HepG2 (cell line): ENCODE data around the gene ZNF500. TPM values are rescaled to one million over a fixed set of nuclear protein-coding genes. Genes with fewer than 3 reads are reported as not detected.

ENCODE experiments used
- DPF2 ChIP-seq: sonication (generic); formaldehyde crosslinking; IDR thresholded peaks from 2 replicates; pipeline ENCODE4 v1.4.0; 2020; ENCODE audit warnings: mild to moderate bottlenecking, low read depth, missing genetic modification reagents, borderline replicate concordance
- DR1 ChIP-seq: sonication (generic); formaldehyde crosslinking; IDR thresholded peaks from 2 replicates; pipeline ENCODE4 v1.8.0; 2021; ENCODE audit warnings: mild to moderate bottlenecking, missing genetic modification reagents, inconsistent platforms
- GABPA ChIP-seq, 2 experiments: IDR thresholded peaks; 2 replicates each; pipeline ENCODE4 v1.6.1; 2011 to 2016; ENCODE audit warnings: low read depth in 2 of 2, low read length in 1 of 2, missing biosample characterization in 1 of 2, missing genetic modification characterization in 1 of 2
- IRF2 ChIP-seq: IDR thresholded peaks from 2 replicates; pipeline ENCODE4 v1.6.1; 2018; ENCODE audit warnings: missing genetic modification reagents, missing compliant biosample characterization
- MXD3 ChIP-seq: IDR thresholded peaks from 2 replicates; pipeline ENCODE4 v1.6.1; 2016; ENCODE audit warnings: mild to moderate bottlenecking, missing biosample characterization, missing genetic modification reagents
- NFRKB ChIP-seq: fragments of 450-650 bp; IDR thresholded peaks from 2 replicates; pipeline ENCODE4 v1.6.1; 2017
- PCBP2 ChIP-seq: fragments of 200-400 bp; formaldehyde crosslinking; optimal IDR thresholded peaks from 2 replicates; pipeline ENCODE3; 2018; ENCODE audit warnings: low read length, low read depth; ENCODE audit not compliant: poor library complexity, severe bottlenecking
- PHB2 ChIP-seq: fragments of 450-650 bp; IDR thresholded peaks from 2 replicates; pipeline ENCODE4 v1.6.1; 2018; ENCODE audit not compliant: partially characterized antibody
- RELA ChIP-seq: sonication (generic); formaldehyde crosslinking; IDR thresholded peaks from 2 replicates; pipeline ENCODE4 v1.4.0; 2020; ENCODE audit warnings: missing genetic modification reagents
- SMARCE1 ChIP-seq: fragments of 450-650 bp; IDR thresholded peaks from 2 replicates; pipeline ENCODE4 v1.6.1; 2017; ENCODE audit warnings: borderline replicate concordance
- SP2 ChIP-seq: sonication (generic); formaldehyde crosslinking; IDR thresholded peaks from 2 replicates; pipeline ENCODE4 v1.5.1; 2020; ENCODE audit warnings: mild to moderate bottlenecking, missing genetic modification reagents
- SRSF9 ChIP-seq: fragments of 200-400 bp; formaldehyde crosslinking; IDR thresholded peaks from 2 replicates; pipeline ENCODE4 v1.6.1; 2018; ENCODE audit warnings: borderline replicate concordance, mild to moderate bottlenecking, low read depth, low read length; ENCODE audit not compliant: insufficient read depth, poor library complexity, severe bottlenecking
- THAP11 ChIP-seq: IDR thresholded peaks from 2 replicates; pipeline ENCODE4 v1.6.1; 2016; ENCODE audit warnings: missing biosample characterization, missing genetic modification reagents
- ZBTB7B ChIP-seq: sonication (generic); formaldehyde crosslinking; IDR thresholded peaks from 2 replicates; pipeline ENCODE4 v1.4.0; 2020; ENCODE audit warnings: missing genetic modification reagents
- ZFP82 ChIP-seq: sonication (generic); formaldehyde crosslinking; IDR thresholded peaks from 2 replicates; pipeline ENCODE4 v1.5.1; 2020; ENCODE audit warnings: mild to moderate bottlenecking, missing genetic modification reagents, borderline replicate concordance
- ZFX ChIP-seq: sonication (generic); formaldehyde crosslinking; IDR thresholded peaks from 2 replicates; pipeline ENCODE4 v1.4.0; 2020; ENCODE audit warnings: mild to moderate bottlenecking, low read depth, missing genetic modification reagents, moderate library complexity
- ZNF143 ChIP-seq: sonication (generic); formaldehyde crosslinking; IDR thresholded peaks from 2 replicates; pipeline ENCODE4 v1.4.0; 2020; ENCODE audit warnings: missing genetic modification reagents
- ZNF44 ChIP-seq: sonication (generic); formaldehyde crosslinking; IDR thresholded peaks from 2 replicates; pipeline ENCODE4 v1.5.1; 2020; ENCODE audit warnings: mild to moderate bottlenecking, missing genetic modification reagents
- ZNF567 ChIP-seq: sonication (generic); formaldehyde crosslinking; IDR thresholded peaks from 2 replicates; pipeline ENCODE4 v1.8.1; 2023; ENCODE audit warnings: mild to moderate bottlenecking, missing genetic modification reagents, borderline replicate concordance
- ZNF572 ChIP-seq: sonication (generic); formaldehyde crosslinking; IDR thresholded peaks from 2 replicates; pipeline ENCODE4 v1.5.1; 2020; ENCODE audit warnings: mild to moderate bottlenecking, missing genetic modification reagents
- ZNF761 ChIP-seq: sonication (generic); formaldehyde crosslinking; conservative IDR thresholded peaks from 2 replicates; pipeline ENCODE4 v1.4.0; 2020; ENCODE audit warnings: mild to moderate bottlenecking, missing genetic modification reagents
- ZNF780A ChIP-seq: sonication (generic); formaldehyde crosslinking; IDR thresholded peaks from 2 replicates; pipeline ENCODE4 v1.8.0; 2022; ENCODE audit warnings: mild to moderate bottlenecking, missing genetic modification reagents, moderate library complexity
- polyA plus RNA-seq, 8 experiments: library from polyadenylated mRNA; depleted of rRNA in 3 of 8; stranded (reverse) in 7 of 8; unstranded in 1 of 8; fragments of >200 nt; fragmentation: Illumina TruSeq in 4 of 8; extraction: Trizol in 4 of 8; gene quantifications; 2 replicates each; pipeline versions ENCODE4 v1.2.1 to v1.2.3, GENCODE V29; 2011 to 2016; ENCODE audit warnings: low read depth in 4 of 8, missing spikeins in 1 of 8, mixed read lengths in 1 of 8; ENCODE audit not compliant: insufficient read depth in 1 of 8
- total RNA-seq, 5 experiments: library from RNA; depleted of rRNA; stranded (reverse); fragments of >200 nt; fragmentation: Illumina TruSeq; extraction: Trizol; gene quantifications; 2 replicates each; pipeline ENCODE4 v1.2.3, GENCODE V29; 2016; ENCODE audit warnings: low read depth in 1 of 5
- TF ChIP-seq, protein P1 (sequence below): sonication (generic); formaldehyde crosslinking; IDR thresholded peaks from 2 replicates; pipeline ENCODE4 v1.4.0; 2020; ENCODE audit warnings: low read depth, missing genetic modification reagents
- TF ChIP-seq, protein P2 (sequence below): sonication (generic); formaldehyde crosslinking; IDR thresholded peaks from 2 replicates; pipeline ENCODE4 v1.4.0; 2020; ENCODE audit warnings: missing genetic modification reagents

The ZNF500 gene
- total and polyA plus RNA-seq, 2 of the 13 experiments (the other 11 are each of a cell fraction or from before 2014, with no cell fraction given) = 6.1 to 12.2 TPM

DNA sequence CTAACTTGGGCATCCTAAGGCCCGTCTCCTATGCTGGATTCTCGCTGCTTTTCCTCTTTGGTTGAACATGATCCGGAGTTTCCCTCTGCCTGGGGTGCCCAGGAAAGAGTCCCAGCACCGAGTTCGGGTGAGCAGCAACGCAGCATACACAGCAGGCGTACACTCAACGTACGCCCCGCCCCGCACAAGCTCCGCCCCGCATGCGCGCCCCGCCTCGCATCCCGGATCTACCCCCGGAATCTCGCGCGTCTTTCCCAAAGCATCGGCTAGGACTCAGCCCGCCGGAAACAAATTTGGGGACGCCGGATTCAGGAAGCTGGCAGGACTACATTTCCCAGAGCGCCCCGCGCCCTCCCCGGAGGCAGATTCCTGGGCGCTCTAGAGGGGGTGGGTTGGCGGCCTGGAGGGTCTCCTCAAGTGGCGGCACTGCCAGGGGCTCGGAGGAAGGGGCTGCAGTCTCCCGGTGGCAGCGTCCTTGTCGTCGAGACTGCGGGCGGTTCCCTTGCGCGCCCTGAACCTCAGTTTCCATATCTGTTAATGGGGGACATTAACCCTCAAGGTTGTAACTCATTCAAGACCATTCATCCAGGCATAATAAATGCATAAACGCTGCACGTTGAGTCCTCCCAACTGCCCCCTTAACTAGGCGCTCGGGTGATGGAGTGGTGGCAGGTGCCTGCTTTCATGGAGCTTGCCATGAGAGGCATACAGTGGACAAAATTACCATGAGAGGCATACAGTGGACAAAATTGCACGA lies 1.8 kb upstream of the ZNF500 start (continued):
- TF ChIP-seq, protein P1, sequence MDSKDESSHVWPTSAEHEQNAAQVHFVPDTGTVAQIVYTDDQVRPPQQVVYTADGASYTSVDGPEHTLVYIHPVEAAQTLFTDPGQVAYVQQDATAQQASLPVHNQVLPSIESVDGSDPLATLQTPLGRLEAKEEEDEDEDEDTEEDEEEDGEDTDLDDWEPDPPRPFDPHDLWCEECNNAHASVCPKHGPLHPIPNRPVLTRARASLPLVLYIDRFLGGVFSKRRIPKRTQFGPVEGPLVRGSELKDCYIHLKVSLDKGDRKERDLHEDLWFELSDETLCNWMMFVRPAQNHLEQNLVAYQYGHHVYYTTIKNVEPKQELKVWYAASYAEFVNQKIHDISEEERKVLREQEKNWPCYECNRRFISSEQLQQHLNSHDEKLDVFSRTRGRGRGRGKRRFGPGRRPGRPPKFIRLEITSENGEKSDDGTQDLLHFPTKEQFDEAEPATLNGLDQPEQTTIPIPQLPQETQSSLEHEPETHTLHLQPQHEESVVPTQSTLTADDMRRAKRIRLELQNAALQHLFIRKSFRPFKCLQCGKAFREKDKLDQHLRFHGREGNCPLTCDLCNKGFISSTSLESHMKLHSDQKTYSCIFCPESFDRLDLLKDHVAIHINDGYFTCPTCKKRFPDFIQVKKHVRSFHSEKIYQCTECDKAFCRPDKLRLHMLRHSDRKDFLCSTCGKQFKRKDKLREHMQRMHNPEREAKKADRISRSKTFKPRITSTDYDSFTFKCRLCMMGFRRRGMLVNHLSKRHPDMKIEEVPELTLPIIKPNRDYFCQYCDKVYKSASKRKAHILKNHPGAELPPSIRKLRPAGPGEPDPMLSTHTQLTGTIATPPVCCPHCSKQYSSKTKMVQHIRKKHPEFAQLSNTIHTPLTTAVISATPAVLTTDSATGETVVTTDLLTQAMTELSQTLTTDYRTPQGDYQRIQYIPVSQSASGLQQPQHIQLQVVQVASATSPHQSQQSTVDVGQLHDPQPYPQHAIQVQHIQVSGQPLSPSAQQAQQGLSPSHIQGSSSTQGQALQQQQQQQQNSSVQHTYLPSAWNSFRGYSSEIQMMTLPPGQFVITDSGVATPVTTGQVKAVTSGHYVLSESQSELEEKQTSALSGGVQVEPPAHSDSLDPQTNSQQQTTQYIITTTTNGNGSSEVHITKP (CRISPR knock-in tag) = peak; percentile 72; the same call in 1 of the 2 replicates
- TF ChIP-seq THAP11 (CRISPR knock-in tag) = peak; percentile 99
- peak; percentile 80 for TF ChIP-seq IRF2 (CRISPR knock-in tag)
- peak; percentile 66 for TF ChIP-seq ZFX (CRISPR knock-in tag)
- TF ChIP-seq ZNF143 (CRISPR knock-in tag) = peak; percentile 96
- TF ChIP-seq GABPA (IDR thresholded peaks at IDR 0.05; ENCODE audit: low read depth, low read length) = peak; percentile 74
- peak; percentile 94 for TF ChIP-seq GABPA (CRISPR knock-in tag; IDR thresholded peaks at IDR 0.05; ENCODE audit: low read depth)
- TF ChIP-seq ZBTB7B (CRISPR knock-in tag) = no peak; the same call in 1 of the 2 replicates
- TF ChIP-seq DR1 (CRISPR knock-in tag) = peak; percentile 56; the same call in 1 of the 2 replicates
- TF ChIP-seq NFRKB = no peak
- peak; percentile 97 for TF ChIP-seq ZNF761 (CRISPR knock-in tag)
- no peak for TF ChIP-seq DPF2 (CRISPR knock-in tag)
- no peak for TF ChIP-seq PCBP2
- TF ChIP-seq ZNF44 (CRISPR knock-in tag) = no peak
- no peak for TF ChIP-seq ZNF567 (CRISPR knock-in tag)
- TF ChIP-seq ZNF780A = no peak
- TF ChIP-seq SMARCE1 = no peak
- peak; percentile 30; the same call in 1 of the 2 replicates for TF ChIP-seq ZFP82 (CRISPR knock-in tag)
- 0 out of 2 replicates have a peak, but pooled peaks have one; percentile 4 for TF ChIP-seq SP2
- TF ChIP-seq, protein P2, sequence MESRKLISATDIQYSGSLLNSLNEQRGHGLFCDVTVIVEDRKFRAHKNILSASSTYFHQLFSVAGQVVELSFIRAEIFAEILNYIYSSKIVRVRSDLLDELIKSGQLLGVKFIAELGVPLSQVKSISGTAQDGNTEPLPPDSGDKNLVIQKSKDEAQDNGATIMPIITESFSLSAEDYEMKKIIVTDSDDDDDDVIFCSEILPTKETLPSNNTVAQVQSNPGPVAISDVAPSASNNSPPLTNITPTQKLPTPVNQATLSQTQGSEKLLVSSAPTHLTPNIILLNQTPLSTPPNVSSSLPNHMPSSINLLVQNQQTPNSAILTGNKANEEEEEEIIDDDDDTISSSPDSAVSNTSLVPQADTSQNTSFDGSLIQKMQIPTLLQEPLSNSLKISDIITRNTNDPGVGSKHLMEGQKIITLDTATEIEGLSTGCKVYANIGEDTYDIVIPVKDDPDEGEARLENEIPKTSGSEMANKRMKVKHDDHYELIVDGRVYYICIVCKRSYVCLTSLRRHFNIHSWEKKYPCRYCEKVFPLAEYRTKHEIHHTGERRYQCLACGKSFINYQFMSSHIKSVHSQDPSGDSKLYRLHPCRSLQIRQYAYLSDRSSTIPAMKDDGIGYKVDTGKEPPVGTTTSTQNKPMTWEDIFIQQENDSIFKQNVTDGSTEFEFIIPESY (CRISPR knock-in tag) = no peak
- no peak for TF ChIP-seq SRSF9
- TF ChIP-seq ZNF572 (CRISPR knock-in tag) = no peak; the same call in 1 of the 2 replicates
- TF ChIP-seq RELA = 0 out of 2 replicates have a peak, but pooled peaks have one; percentile 26
- 0 out of 2 replicates have a peak, but pooled peaks have one; percentile 31 for TF ChIP-seq MXD3
- no peak for TF ChIP-seq PHB2
